ENCODE measurements around the gene EXOC4.

DNA sequence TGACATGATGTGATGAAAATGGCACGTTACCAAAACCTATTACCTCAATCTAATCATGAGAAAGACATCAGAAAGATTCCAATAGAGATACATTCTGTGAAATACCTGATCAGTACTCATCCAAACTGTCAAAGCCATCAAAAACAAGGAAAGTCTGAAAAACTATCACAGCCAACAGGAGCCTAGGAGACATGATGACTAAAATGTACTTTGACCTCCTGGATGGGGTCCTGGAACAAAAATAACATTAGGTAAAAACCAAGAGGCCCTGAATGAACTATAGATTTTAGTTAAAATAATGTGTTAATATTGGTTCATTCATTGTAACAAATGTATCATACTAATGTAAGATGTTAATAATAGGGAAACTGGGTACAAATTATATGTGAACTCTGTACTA lies 760.4 kb downstream of the EXOC4 start:
- TF ChIP-seq ZNF274 (IDR thresholded peaks at IDR 0.05; ENCODE audit: low read depth, low read length) (no peak), YY1 (IDR thresholded peaks at IDR 0.05; ENCODE audit: insufficient read depth, insufficient read length) (no peak)

Data from NT2/D1 (cell line).